NCI-H82 (cell line): ENCODE data around the gene SLC25A14.

Experiments
- DNase-seq: peaks from one replicate; lab custom pipeline; 2025; lab: John Stamatoyannopoulos, UW

SLC25A14 gene

DNA sequence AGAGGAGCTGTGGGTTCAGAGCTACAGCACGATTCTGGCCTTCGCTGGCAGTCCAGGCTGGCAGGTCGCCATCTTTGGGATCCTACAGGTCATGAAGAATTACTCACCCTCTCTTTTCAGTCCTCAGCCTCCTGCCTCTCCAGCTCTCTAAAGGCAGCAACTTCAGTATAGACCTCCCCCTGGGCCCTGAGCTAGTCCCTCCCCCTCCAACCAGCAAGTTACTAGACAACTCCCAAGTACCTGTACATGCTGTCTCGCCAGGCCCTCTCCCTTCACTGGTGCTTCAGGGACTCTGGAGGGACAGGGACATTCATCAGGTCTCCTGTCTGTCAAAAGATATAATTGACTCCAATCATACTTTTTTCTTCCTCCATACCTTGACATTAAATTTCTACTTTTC lies 45.8 kb downstream of the SLC25A14 start, which contains the start of gene GPR119:
TSS of gene GPR119 (minus strand) at position 155 of the 400 bp plus-strand sequence. CDS start 227 bp downstream, outside the sequence.
- no peak for DNase-seq

DNA sequence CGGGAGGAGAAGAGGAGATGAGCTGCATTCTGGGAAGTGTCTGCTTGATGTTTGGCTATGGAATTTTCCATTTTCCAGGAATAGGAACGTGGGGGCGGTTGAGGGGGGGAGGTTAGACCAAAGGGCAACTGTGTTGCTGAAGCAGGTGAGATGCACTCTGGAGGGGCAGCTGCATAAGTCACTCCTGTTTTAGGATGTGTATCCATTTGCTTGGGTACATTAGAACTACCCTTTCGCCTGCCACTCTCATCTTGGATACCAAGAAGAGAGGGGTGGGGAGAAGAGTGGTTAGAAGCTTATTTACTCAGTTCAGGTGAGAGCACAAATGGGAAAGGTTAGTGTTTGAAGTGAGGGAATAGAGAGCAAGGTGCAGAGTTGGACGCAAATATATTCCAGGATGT lies 46.7 kb downstream of the SLC25A14 start:
- no peak for DNase-seq

DNA sequence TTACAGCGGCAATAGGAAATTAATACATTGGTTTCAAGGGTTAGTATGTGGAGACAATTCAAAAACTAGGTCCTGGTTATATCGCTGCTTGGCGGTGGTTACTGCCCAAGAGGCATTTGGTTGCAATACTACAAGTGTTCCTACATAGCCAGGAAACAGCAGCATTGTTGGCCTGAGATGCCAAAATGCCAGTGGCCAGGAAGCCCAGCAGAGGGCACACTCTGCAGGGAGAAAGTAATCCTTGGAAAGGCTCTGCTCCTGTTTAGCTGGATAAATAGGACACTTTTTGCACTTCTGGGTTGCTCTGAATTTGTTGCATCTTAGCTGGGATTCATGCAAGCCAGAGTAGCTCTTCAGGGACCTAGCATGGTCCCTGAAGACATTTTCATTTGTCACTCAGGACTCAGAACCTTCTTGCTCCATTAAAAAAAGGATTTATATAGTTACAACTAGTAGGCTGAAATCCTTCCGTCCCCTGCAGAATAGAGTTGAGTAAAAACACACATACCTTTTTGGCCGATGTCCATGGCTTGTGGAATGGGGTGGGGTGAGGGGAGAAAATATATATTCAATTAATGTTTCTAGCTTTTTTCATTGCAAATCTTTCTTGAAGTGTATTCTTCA lies 53.8 kb downstream of the SLC25A14 start:
- peak; percentile 73 for DNase-seq

DNA sequence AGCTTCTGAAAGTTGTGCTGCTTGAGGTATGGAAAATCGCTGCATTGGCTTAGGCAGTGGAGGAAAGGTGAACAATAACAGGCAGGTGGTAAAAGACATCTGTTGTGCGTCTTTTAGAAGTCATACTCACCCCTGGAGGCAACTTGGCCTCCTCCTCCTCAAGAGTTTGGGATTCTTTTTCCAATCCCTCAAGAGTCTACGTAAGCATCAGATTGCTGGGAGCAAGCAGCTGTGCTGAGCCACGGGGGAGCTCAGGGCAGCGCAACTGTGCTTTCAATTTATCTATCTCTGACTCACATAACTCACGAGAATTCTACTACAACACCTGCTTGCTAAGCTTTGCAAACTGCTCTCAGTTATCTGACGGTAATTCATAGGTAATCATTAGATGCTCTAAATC lies 55.6 kb downstream of the SLC25A14 start:
- DNase-seq, result peak; percentile 3

DNA sequence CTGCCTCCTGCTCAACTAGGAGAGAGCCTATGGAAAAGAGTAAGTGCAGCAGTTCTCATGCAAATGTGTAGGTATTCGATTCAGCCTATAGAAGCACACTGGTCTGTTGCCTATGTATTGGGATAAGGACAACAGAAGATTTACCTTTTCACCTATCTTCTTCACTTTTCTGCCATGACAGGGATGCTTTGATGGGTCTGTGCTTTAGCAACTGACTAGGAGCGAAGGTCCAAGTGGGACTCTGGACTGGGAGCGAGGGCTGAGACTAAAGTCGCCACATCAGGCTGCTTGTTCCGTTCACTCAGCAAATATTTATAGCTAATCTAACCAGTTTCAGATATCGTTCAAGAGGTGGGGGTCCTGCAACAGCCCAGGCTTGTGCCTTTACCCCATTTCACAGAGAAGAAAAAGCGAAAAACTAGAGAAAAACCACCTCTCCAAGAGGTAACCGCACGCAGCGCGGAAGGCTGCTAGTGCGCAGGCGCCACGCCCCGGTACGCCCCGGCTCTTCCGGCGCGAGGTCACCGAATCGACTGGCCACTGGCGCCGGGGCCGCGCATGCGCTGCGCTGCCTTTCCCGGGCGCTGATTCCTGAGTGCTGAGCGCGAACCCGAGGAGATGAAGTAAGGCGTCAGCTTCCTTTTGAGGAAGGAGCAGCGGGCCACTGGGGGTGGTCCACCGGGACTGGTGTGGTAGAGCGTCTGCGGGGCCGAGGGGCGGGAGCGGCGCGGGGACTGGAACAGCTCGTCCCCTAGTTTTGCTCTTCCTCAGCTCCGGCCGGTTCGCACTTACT lies 61.9 kb downstream of the SLC25A14 start, which contains the start of gene RBMX2:
TSS of gene RBMX2 (plus strand) at position 573 of the 793 bp plus-strand sequence. CDS start at position 619, 46 bp downstream.
- peak; percentile 89 for DNase-seq

DNA sequence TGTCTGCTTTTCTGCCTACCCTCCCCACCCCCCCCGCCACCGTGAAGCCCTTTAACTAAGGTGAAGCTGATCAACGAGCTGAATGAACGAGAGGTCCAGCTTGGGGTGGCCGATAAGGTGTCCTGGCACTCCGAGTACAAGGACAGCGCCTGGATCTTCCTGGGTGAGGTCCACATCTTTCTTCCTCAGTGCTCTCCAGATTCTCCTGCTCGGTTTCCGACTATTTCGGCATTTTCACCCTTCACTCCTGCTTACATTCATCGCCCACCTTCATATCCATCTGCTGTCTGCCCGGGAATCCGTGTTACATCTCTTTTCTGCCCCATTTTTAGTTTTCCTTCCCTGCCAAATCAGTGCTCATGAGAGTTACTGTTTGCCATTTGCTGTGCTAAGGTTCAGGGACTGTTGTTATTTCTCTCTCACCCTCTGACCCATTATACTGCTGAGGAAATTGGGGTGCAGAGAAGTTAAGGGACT lies 62.5 kb downstream of the SLC25A14 start:
- no peak for DNase-seq

DNA sequence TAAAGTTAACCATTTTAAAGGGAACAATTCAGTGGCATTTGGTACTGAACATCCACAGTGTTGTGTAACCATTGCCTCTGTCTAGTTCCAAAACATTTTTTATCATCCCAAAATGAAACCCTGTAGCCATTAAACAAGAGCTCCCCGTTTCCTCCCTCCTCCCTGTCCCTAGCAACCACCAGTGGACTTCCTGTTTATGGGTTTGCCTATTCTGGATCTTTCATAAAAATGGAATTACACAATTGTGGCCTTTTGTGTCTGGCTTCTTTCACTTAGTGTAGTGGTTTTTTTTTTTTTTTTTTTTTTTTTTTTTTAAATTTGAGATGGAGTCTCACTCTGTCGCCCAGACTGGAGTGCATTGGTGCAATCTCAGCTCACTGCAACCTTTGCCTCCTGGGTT lies 73.7 kb downstream of the SLC25A14 start:
- DNase-seq, result no peak

DNA sequence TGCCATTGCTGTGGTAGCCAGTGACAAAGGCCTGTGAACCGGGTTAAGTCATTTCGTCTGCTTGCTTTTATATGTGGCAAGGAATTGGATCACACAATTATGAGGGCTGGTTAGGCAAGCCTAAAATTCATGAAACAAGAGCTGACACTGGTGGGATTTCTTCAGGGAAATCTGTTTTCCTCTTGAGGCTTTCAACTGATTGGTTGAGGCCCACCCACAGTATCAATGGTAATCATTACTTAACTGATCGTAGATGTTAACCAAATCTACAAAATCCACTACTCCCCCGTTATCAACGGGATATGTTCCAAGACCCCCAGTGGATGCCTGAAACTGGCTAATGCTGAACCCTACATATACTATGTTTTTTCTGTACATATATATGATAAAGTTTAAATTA lies 75.1 kb downstream of the SLC25A14 start:
- no peak for DNase-seq

DNA sequence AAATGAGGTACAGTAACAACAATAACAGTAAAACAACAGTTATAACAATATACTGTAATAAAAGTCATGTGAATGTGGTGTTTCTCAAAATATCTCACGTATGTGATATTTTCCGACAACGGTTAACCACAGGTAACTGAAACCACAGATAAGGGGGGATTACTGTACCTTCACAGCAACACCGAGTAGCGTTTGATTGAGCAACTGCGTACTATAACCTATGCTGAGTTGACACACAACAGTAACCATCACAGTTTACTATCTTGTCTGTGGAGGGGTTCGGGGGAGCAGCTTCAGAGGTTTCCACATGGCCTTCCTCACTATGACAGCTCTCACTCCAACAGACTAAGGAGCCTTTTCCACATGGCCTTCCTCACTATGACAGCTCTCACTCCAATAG lies 75.5 kb downstream of the SLC25A14 start:
- DNase-seq, result no peak

DNA sequence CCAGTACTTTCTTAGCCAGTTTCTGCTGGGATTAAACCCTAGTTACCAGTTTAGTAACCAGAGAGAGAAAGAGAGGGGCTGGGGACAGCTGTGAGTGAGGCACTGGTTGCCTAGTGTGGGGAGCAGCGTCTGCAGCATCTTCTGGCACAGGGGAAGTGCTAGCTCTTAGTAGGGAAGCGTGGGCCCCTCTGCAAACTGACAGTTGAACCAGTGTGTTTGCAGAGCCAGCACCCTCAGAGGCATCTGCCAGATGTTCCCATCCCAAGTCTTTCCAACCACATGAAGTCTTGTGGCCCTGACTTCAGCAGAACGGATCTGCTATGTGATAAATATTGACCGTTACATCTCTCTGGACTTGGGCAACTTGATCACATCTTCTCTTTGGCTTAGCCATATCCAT lies 77.1 kb downstream of the SLC25A14 start:
- DNase-seq, result no peak

DNA sequence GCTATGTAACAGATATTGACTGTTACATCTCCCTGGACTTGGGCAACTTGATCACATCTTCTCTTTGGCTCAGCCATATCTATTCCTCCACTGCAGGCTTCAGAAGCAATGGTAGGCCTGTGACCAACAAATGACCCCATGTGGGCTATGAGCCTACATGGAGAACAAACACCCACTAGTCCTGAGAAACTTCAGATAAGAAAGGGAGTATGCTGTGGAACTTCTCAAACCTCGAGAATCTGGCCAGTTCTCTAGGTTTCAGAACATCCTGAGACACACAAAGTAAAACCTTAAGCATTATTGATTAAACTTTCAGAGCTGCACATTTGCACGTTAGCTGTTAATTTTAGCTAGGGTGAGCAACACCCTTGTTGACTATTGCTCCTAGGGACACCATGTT lies 78.3 kb downstream of the SLC25A14 start:
- DNase-seq, result no peak

DNA sequence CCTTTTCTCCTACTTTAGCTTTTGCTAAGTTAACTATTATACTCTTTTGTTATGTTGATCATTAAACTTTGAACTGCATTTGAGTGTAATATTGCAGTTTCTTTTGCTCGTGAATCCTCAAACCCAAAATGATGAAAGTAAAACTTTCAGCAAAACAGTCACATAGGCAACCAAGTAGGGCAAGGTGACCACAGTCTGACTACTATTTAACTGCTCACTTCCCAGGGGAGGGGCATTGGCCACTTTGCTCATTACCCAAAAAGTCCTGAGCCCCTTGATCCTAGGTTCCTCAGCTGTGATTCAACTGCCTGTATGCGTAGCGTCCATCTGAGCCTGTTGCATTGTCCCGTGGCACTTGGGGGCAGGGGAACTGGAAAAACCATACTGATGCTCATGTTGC lies 79.0 kb downstream of the SLC25A14 start:
- no peak for DNase-seq

DNA sequence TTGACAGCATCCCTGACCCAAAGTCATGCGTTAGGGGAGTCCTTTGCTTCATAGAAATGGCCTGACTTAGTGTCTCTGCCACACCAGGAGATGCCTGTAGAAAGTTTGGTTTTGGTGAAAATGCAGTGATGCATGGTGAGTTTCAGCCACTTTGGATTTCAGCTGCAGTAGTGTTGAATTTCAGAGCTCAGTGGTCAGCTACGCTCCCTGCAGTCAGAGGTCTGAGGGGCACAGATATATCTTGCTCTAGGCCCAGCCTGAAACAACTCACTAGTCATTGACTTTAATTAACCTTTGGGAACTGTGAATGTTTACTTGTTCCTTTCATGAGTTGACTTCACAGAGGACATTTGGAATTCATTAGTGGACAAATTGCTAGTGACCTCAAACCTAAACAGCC lies 79.5 kb downstream of the SLC25A14 start:
- DNase-seq, result no peak
